T-helper 2 cell (primary cell): Measurements from ENCODE around the gene MYL3.

Experiments
- DNase-seq, 5 experiments: peaks; one replicate each; pipeline versions ENCODE4 v3.0.0 to v3.0.0-alpha.2; 2012 to 2022

MYL3 gene

DNA sequence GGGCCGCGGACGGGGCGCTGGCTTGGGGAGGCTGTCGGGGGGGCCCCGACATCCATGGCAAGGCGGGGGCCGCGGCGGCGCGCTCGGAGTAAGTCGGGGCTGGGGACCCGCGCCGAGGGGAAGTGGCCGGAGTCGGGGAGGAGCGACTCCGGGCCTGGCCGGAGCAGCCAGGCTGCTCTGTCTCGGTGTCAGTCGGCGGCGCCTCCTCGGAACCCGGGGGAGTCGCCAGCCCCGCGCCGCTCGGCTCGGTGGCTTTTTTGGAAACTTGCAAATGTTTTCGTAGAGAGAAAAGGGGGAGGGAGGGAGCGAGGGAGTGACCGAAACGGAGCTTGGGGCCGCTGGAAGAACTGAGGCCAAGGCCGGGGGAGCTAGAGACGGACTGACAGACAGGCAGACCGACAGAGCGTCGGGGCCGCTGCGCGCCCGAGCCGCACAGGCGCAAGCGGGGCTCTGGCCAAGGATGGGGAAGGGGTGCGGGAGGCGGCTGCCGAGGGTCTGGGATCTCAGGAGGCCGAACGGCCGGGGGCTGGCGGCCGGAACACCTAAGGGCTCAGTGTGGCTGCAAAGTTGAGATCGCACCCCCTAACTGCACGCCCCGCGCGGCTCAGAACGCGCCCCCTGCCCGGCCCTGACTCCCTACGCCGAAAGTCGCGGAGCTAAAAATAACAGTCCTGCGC is 19.3 kb upstream of the MYL3 start:
- DNase-seq, result no peak

DNA sequence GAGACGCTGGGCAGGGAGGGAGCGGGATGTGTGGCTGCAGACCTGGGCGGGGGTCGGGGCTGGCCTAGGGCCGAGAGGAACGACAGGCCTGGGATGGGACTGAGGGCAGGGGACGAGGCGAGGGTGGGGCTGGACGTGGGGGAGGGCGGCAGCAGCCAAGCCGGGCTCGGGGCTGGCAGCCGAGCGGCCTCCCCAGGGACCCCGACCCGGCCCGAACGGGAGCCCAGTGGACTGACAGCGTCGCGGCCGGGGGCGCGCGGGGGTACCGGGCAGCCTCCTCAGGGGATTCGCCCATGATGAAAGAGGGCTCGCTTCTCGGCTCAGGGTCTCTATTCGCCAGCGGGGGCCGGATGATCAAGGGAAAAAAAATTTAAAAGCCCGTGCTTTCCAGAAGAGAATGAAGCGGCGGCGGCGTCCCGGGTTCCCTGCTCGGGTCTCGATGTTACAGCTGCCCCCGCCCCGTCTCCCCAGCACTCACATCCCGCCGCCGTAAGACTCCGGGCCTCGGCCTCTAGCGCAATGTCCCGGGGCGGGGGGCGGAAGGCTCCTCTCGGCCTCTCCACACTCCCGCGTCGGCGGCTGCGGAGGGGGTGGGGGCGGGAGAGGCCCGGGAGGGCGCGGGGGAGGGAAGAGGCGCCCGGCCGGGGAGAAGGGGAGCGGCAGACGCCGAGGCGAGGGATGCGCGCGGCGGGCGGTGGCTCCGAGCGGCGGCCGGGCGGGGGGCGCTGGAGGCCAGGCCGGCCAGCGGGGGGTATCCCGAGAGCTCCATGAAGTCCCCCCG is 18.5 kb upstream of the MYL3 start:
- no peak for DNase-seq

- no peak for DNase-seq
Observed at GRCh38 chr3:46880884-46881595, 17.8 kb upstream of the MYL3 start.

GRCh38 chr3:46878781-46879436 is 15.7 kb upstream of the MYL3 start:
- DNase-seq, result no peak

DNA sequence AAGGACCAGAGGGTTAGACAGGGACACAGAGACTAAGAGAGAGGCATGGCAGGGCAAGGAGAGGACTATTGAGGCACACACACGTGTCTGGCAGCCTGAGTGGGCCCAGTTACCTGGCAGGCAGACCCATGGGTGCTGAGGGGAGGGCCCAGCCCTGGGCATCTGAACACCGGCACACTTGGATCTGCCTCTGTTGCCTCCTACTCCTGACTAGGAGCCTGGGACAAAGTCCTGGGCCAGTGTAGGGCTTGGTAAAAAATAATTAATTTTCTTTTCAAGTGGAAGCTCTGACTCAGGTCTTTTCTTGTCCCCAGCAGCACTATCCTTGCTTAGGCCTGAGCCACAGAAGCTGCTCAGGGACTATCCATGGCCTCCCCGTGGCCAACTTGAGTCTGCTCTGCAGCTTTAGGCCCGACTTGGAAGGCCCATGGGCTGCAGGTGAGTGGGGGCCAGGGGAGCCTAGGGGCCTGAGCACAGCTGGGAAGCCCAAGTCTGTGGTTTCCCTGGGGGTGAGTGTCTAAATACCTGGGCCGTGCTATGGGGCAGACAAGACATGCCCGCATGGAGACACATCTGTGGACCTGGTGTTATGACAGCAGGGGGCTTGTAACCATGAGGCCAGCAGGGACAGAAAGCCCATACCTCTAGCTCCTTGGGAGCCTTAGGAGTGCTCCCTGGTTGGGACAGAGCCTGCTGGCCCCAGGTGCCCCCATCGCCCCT is 14.3 kb upstream of the MYL3 start, which contains the start of gene PTH1R:
PTH1R (plus strand) TSS at position 316 of the 720 bp plus-strand sequence. CDS start 5,839 bp downstream, outside the sequence.
- no peak for DNase-seq

GRCh38 chr3:46876313-46877300 is 13.4 kb upstream of the MYL3 start:
- no peak for DNase-seq

- no peak for DNase-seq
Observed at GRCh38 chr3:46875560-46875959, 12.3 kb upstream of the MYL3 start.

GRCh38 chr3:46874430-46874829 is 11.2 kb upstream of the MYL3 start:
- no peak for DNase-seq

- DNase-seq, result no peak
Observed at GRCh38 chr3:46873521-46873920, 10.3 kb upstream of the MYL3 start.

DNA sequence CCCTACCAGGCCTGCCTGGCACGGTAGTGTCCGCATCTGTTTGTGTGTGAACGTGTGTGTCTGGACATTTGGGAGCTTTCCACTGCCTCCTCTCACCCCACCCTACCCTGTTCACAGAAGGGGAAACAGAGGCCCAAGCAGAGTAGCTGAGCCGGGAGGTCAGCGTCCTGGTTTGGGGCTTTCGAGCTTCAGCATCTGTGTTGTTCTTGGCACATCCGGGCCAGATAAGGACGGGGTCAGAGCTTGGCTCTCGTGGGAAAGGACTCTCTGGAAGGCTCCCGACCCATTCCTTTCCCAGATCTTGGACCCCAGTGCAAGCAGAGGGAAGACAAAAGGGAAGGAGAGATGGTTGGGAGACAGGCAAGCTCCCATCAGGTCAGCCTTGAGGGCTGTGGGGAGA is 8.0 kb upstream of the MYL3 start:
- no peak for DNase-seq

GRCh38 chr3:46870651-46871050 is 7.4 kb upstream of the MYL3 start:
- DNase-seq, result no peak

GRCh38 chr3:46869440-46869839 is 6.2 kb upstream of the MYL3 start:
- DNase-seq, result no peak

DNA sequence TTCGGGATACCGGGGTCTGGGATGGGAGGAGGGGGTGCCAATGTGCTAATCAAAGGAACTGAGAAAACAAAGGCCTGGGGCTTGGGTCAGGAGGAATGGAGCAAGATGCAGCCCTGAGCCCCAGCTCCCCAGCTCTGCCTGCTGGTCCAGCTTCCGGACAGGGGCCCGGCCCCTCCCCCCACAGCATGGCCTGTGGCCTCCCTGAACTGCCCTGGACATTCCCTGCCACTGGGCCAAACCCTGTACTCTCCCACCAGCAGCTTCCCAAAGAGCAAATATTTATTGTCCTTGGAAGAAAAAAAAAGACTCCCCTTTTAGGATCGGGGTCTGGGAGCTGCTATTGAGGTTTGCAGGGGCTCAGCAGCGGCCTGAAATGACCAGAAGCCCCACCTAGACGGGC is 5.7 kb upstream of the MYL3 start:
- no peak for DNase-seq

GRCh38 chr3:46868287-46868686 is 5.0 kb upstream of the MYL3 start:
- no peak for DNase-seq

DNA sequence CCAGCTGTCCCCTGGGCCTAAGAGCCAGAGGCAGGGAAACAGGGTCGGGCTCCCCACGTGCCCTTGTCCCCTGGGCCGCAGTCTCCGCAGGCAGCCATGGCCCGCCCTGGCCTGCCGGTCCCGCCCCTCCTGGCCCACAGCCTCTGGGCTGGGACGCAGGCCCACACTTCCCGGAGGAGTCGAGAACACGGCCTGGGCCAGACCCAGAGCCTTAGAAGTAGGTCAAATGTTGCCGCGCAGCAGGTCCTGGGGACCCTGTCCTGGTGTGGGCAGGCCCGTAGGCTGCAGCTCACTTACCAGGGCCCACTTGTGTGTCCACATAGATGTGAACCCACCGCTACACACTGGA is 4.3 kb upstream of the MYL3 start:
- no peak for DNase-seq

DNA sequence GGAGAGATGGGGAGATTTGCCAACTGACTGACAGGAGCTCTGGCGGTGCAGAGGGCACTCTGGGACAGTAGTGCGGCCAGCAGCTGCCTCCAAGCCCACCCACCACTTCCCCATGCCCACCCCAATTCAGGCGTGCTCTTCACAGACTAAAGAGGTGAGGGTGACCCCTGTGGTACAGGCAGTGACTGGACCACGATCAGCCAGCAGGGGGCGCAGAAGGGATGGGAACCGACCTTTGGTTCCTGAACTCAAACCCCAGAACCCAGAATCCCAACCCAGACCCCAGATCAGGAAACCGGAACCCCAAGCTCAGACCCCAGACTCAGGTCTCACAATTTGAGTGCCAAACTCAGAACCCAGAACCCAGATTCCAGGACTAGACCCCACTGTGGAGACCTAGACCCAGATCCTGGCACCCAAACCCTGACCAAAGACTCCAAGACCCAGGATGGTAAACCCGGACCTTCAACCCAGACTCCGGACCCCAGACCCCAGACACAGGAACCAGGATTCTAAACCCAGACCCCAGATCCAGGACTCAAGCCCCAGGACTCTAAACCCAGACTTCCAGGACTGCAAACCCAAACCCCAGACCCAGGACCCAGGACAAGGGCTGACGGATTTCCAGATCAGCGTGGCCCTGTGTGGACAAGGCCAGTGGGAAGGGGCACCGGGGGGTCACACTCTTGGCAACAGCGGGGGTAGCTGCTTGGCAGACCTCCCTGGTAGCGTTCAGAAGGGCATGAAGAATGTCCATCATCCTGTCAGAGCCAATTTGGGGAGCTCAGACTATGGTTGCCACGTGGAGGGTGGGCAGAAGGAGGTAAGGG is 3.7 kb upstream of the MYL3 start:
- DNase-seq, result peak; percentile 45 to 79 (median 74)

DNA sequence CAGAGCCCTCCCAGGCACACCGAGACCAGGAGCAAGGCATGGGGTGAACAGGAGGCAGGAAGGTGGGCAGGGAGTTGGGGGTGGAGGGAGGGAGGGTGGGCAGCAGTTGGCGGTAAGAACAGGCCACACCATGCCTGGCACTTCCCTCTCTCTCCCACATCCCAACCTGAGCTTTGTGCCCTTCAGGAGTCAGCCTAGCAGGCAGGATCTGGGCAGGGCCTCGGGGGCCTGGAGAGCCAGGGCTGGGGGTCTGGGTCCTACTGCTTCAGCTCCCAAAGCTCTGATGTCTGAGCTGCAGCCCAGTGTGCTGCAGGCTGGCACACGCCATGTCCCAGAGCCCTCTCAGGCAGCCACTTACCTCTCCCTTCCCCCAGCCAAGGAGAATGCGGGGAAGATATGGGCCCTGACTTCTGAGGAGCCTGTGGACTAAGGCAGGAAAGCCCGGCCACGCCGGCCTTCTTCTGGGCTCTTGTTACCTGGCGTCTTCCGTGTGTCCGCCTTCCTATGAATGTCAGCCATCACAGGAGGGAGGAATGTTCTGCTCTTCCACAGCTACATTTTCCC is 2.9 kb upstream of the MYL3 start:
- no peak for DNase-seq

DNA sequence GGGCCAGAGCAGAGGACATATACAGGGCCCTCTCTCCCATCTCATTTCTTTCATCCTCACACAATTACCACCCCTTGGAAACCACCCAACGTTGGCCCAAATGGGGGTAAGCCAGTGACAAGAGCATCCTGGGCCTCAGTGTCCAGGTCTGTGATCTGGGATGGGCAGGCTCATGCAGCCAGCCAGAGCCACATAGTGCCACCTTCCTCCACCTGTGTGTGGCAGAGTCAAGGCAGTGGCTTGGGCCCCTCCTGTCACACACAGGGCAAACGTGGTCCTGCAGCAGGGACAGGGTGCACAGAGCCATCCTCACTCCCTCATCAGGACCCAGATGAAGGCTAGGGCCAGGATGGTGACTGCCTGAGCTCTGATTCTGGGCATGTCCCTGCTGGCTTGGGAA is 2.3 kb upstream of the MYL3 start:
- no peak for DNase-seq

DNA sequence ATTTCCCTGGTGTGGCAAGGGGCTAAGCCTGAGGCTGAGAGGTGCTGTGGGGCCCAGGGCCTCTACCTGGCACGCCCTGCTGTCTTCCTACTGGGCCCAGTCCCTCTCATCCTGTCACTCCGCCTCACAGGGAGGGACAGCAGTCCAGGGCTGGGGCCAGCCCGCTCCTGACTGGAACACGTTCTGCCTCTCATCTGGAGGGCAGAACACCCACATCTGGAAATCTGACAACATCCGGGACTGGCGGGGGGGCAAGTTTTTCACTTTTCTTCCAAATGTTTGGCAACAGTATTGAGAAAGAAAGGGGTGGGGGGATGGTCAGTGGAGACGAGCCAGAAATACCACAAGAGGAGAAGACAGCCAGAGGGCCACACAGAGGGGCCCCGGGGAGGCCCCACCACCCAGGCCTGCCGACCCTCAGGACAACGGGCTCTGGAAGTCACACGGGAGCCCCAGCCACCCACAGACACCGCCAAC is 1.8 kb upstream of the MYL3 start:
- no peak for DNase-seq
